ENCODE data around the gene GRM2.

Gene GRM2

GRCh38 chr3:51706788-51707731 lies at the start of gene GRM2:
GRM2 (plus strand) TSS chr3:51707068; CDS start chr3:51708984, 1,916 bp downstream.
- DNase-seq = no peak

- DNase-seq = no peak
Observed at GRCh38 chr3:51657234-51657633, 49.6 kb upstream of the GRM2 start.

DNA sequence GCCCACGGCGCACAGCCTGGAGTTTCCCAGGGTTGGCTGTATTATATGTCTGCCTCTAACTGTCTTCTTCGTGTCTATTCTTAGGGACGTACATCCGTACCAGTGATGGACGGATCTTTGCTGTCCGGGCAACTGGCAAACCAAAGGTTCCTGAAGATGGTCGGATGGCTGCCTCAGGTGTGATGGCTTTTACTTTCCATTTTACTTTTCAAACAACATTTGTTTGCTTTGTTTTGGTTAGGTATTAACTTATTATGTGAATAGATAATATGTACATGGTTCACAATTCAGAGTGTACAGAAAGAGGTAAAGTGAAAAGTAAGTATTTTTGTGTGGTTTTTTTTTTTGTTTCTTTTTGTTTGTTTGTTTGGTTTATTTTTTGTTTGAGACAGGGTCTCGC lies 46.9 kb upstream of the GRM2 start:
- DNase-seq = no peak

- no peak for DNase-seq
Observed at GRCh38 chr3:51662456-51662855, 44.4 kb upstream of the GRM2 start.

DNA sequence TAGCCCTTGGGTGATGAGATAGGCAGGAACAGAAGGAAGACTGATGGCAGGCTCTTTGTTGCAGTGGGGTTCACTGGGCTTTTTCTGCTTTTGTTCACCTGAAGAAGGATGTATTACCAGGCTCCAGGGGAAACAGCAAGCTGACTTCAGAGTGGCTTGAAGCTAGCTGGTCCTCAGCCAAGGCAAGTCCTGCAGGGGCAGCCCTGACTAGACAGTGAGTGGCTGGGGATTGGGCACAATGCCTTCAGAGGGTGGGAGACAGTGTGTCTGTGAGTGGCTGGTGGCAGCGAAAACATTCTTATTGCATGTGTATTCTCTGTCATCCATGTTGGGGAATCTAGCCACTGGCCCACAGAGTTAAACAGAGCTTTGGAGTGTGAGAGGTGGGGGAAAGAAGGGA lies 38.1 kb upstream of the GRM2 start:
- DNase-seq = no peak

DNA sequence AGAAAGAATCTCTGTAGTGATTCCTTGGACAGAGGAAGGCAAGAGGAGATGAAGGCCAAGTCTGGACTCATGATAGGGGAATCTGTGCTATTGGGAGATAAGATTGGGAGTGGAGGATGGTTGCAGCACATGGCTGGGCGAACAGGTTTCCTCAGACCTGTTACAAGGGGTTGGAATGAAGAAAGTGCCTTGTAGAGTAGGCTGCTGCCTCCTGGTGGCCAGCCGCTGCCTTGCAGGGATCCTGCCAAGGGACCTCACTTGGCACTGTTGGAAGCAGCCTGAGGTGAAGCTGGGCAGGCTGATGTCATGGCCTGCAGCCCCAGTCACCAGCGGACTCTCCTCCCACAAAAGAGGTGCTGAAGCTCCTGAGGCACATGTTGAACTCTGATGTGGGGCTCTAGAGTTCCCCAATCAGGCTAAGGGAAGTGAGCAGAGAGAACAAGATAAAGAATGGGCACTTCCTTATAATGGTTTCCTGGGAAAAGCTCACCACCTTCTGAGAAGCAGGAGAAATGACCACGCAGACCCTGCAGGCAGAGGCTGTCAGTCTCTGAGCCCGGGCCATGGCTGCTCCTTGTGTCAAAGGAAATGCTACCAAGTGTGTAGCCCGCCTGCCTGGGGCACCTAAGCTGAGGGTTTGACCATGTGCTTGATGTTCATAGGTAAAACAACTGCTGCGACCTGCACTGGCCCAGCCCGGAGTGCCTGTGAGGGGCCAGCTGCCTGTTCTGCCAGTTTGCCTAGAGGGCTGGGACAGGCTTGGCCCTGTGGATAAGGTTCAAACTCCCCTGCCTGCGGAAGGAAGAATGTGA lies 37.4 kb upstream of the GRM2 start:
- peak; percentile 88 for DNase-seq

- no peak for DNase-seq
Observed at GRCh38 chr3:51670053-51670822, 36.6 kb upstream of the GRM2 start.

GRCh38 chr3:51670823-51671733 lies 35.8 kb upstream of the GRM2 start, which contains the start of gene TEX264:
TEX264 (plus strand) TSS chr3:51671252; CDS start chr3:51674305, 3,053 bp downstream.
- DNase-seq = peak; percentile 88

GRCh38 chr3:51671734-51672475 lies 35.0 kb upstream of the GRM2 start:
- peak; percentile 49 for DNase-seq

DNA sequence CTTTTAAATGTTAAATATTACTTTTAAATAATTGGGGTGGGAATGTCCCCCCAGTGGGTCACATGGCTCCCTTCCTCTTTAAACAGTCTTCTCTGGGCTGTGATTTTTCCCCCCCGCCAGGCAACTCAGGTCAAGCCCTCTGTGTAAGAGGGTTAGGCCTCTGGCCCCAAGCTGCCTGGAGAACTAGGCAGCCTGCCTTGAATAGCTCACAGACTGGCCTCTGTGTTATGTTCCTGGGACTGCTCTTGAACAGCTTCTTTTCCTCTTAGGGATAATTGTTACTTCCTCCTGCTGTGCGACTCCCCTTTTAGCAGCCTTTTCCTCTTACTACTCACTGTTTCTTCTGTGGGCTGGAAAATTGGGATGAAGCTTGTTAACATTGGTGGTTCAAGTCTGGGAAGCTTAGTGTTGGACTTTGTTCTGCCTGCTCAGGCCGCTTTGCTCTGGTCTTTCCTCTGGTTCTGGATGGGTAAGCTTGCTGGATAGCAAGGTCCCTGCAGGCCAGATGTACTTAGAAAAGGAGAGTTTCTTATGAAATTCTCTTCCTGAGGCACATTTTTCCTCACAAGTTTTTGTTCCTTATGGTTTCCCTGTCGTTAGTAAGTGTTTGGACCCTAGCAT lies 33.6 kb upstream of the GRM2 start:
- no peak for DNase-seq

DNA sequence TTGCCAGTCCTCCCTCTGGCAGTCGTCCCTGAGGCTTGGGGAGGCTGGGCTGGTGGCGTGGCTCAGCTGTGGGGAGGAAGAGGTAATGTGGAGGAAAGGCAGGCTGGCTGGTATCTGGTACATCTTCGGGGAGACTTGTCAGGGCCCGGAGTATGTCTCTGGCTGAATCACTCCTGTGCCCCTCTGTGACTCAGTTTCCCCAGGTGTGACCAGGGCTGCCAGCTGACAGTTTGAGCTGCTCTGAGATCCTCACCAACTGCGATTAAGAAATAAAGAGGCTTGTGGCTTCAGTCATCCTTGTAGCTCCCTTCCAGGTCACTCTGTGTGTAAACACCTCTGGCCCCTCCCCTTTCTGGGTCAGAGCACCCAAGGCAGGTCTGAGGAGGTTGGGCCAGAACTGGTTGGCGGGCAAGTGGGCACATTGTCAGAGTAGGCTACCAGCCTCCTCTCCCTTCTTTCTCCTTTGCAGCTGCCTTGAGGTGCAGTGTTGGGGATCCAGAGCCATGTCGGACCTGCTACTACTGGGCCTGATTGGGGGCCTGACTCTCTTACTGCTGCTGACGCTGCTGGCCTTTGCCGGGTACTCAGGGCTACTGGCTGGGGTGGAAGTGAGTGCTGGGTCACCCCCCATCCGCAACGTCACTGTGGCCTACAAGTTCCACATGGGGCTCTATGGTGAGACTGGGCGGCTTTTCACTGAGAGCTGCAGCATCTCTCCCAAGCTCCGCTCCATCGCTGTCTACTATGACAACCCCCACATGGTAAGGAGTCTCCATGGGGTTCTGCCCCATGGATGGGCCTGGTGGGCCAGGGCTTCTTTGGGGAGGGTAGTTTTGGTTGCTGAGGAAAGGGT lies 32.8 kb upstream of the GRM2 start:
- no peak for DNase-seq

- DNase-seq = peak; percentile 40
Observed at GRCh38 chr3:51675201-51675611, 31.7 kb upstream of the GRM2 start.

DNA sequence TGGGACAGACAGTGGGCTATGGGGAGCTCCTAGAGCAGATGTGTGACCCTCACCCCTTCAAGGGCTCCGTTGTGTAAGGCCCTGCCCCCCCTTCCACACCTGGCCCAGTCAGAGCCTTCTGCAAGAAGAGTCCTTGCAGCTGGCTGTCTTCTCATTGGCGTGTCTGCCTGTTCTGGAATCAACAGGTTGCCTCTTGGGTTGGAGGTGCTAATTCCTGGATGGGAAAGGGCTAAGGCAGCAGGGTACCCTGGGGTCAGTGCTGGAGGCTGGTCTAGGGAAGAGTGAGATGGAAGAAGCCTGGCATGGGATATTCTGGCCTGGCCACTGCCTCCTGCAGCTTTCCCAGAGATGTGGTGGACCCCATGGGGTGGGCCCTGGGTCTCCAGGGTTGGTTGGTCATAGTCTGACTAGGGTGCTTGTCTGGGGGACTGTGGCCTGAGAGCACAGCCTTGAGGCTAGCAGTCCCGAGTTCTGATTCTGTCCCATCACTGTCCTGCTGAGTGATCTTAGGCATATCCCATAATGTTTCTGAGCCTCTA lies 30.7 kb upstream of the GRM2 start:
- no peak for DNase-seq

DNA sequence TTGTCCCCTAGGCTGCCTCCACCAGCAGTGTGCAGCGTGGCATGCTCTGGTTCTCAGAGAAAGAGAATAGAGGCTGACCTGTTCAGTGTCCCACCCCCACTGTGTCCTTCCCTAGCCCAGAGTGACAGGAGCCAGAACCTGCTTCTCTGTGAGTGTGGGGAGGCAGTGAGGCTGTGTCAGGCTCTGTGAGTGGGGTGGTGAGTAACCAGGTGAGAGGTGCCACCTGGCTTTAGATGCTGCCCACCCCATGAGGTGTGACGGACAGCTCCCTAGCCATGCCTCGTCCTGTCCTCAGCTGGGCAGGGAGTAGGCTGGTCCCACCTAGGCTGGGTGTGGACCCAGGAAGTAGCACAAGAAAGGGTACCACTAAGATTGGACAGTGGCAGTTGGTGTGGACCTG lies 29.5 kb upstream of the GRM2 start:
- DNase-seq = no peak

DNA sequence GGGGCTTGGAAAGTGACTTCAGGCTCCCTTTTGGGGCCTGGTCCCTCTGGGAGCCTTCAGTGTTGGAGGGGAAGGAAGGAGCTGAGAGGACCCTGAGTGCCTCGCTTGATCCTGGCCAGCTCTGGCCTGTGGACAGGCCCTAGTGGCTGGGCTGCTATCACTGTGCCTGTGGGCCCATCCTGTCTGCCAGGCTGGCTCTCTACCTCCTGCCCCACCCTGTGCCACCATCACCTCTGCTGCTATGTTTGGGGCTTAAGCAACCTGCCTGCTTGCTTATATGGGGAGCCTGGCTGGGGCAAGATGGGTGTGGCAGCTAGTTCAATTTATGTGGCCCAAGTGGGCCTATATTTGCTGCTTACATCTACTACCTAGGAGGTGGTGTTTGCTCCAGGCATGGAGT lies 28.7 kb upstream of the GRM2 start:
- DNase-seq = no peak

GRCh38 chr3:51678641-51679040 lies 28.2 kb upstream of the GRM2 start:
- no peak for DNase-seq

GRCh38 chr3:51679318-51679717 lies 27.6 kb upstream of the GRM2 start:
- no peak for DNase-seq

DNA sequence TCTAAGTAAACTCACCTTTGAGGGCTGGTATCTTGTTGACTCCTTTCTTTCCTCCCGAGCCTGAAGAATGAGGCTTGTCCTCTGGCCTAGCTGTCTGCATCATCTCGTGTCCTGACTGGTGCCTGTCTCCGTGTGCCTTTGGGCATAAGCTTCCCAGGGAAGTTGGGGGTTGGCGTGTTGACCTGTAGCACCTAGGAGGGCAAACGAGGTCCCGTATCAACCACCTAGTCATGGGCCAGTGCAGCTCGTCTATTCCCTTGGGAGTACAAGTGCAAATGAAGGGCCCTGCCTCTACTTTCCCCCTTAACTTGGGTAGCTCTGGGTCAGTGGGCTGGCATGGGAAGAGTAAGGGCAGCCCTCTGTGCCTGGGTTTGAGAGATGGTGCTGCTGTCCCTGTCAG lies 27.1 kb upstream of the GRM2 start:
- DNase-seq = no peak

DNA sequence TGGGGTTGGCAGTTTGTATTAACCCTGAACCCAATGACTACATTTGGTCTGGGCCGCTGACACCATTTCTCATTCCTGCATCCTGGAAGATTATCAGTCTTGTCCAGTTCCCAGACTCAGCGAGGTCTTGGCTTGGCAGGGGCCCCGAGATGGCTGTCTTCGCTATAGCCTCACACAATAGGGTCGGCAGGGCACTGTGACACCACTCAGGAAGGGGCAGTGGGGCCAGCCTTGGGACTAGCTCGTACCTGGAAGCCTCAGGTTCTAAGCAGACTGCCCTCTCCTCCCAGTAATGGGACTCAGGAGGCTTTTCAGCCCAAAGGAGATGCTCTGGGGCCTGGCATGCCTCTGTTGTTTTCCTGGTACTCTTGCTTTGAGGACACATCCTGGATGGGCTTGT lies 26.7 kb upstream of the GRM2 start:
- no peak for DNase-seq
